Kidney (tissue), 14 donors: ENCODE measurements around the gene ISG15. TPM values are rescaled to one million over a fixed set of nuclear protein-coding genes. Genes with fewer than 3 reads are reported as not detected.

Experiments
- DNase-seq, 5 donors: peaks; one replicate each; pipeline ENCODE4 v3.0.0-alpha.2; 2013 to 2020
- FAIRE-seq: peaks from 2 replicates; lab custom pipeline; 2012; peaks lifted over from hg19 to GRCh38; lab: Jason Lieb, UNC
- H3K27ac ChIP-seq, 2 donors: one replicate each; pipeline ENCODE4 v1.7.0; 2013; ENCODE audit warnings: low read depth in 2 of 2, low read length in 2 of 2, inconsistent platforms in 1 of 2
- H3K27me3 ChIP-seq: one replicate; pipeline ENCODE4 v1.7.1; 2013; ENCODE audit warnings: low read length, inconsistent platforms; ENCODE audit not compliant: control insufficient read depth, insufficient read depth
- H3K36me3 ChIP-seq, 3 donors: one replicate each; pipeline versions ENCODE4 v1.7.0 to v1.7.1; 2013; ENCODE audit warnings: low read length in 3 of 3, control low read depth in 1 of 3, inconsistent platforms in 1 of 3; ENCODE audit not compliant: insufficient read depth in 3 of 3, control insufficient read depth in 2 of 3
- H3K4me1 ChIP-seq, 3 donors: one replicate each; pipeline versions ENCODE4 v1.7.0 to v1.7.1; 2013; ENCODE audit warnings: low read length in 3 of 3, inconsistent platforms in 1 of 3, low read depth in 1 of 3; ENCODE audit not compliant: control insufficient read depth in 2 of 3, insufficient read depth in 2 of 3
- H3K4me3 ChIP-seq, 3 donors: one replicate each; pipeline versions ENCODE4 v1.7.0 to v1.8.1; 2013; ENCODE audit warnings: low read length in 3 of 3, control low read depth in 1 of 3, inconsistent platforms in 1 of 3
- H3K9ac ChIP-seq, 3 donors: one replicate each; pipeline versions ENCODE4 v1.7.0 to v1.7.1; 2013; ENCODE audit warnings: low read length in 3 of 3, control low read depth in 1 of 3, inconsistent platforms in 1 of 3
- H3K9me3 ChIP-seq, 3 donors: one replicate each; pipeline versions ENCODE4 v1.7.0 to v1.7.1; 2013; ENCODE audit warnings: low read length in 3 of 3, control low read depth in 1 of 3, inconsistent platforms in 1 of 3; ENCODE audit not compliant: control insufficient read depth in 2 of 3, insufficient read depth in 1 of 3
- intact Hi-C: fragments of 100-400 bp; cut with DNase I; formaldehyde crosslinking; loops from one replicate; pipeline ENCODE4 v1.11.1; 2022
- polyA plus RNA-seq: library from polyadenylated mRNA; stranded (reverse); fragments of 350-450 nt; fragmentation: Illumina TruSeq; extraction: RNeasy Lipid Tissue Mini Kit (QIAGEN cat#74804); gene quantifications from one replicate; pipeline ENCODE4 v1.2.3, GENCODE V29; 2014; ENCODE audit warnings: low read depth, low replicate concordance; ENCODE audit not compliant: insufficient read depth
- total RNA-seq: library from RNA; stranded (reverse); fragmentation: NEBNext Ultra II Directional; extraction: Animal tissue kit (Norgen Biotek cat#: 25700); gene quantifications from one replicate; pipeline ENCODE4 v1.2.1, GENCODE V29; 2021
- TF ChIP-seq, protein P1 (sequence below): IDR thresholded peaks from 3 replicates; pipeline ENCODE4 v1.5.1; 2012; ENCODE audit warnings: mild to moderate bottlenecking, moderate library complexity, borderline replicate concordance; ENCODE audit not compliant: insufficient read depth; ENCODE audit errors: extremely low read depth
- donor health status: control.
- donor health status: control.
- donor health status: control.
- donor health status: control.
- donor health status: control.
- donor health status: DM: yes; HTN: yes; CAD: no.
- donor health status: Normal renal cell carcinoma (clear cell type).

The ISG15 gene
- total and polyA plus RNA-seq, 2 donors from 2014 or later = 23.9 to 65.9 TPM

- H3K9ac ChIP-seq = peak overlapping the region in 1 of 3 donors; percentile 6
- H3K27ac ChIP-seq = no peak overlapping the region
- no peak overlapping the region for H3K4me3 ChIP-seq
- intact Hi-C loops = no loop called here
- FAIRE-seq = no peak
- no peak for DNase-seq
- H3K36me3 ChIP-seq = no peaks in the 10 kb centered on the region
- H3K4me1 ChIP-seq = peaks cover 0 to 15% (median 2%) of the 10 kb centered on the region in 3 donors
- H3K9me3 ChIP-seq = no peaks in the 10 kb centered on the region
- TF ChIP-seq, protein P1, sequence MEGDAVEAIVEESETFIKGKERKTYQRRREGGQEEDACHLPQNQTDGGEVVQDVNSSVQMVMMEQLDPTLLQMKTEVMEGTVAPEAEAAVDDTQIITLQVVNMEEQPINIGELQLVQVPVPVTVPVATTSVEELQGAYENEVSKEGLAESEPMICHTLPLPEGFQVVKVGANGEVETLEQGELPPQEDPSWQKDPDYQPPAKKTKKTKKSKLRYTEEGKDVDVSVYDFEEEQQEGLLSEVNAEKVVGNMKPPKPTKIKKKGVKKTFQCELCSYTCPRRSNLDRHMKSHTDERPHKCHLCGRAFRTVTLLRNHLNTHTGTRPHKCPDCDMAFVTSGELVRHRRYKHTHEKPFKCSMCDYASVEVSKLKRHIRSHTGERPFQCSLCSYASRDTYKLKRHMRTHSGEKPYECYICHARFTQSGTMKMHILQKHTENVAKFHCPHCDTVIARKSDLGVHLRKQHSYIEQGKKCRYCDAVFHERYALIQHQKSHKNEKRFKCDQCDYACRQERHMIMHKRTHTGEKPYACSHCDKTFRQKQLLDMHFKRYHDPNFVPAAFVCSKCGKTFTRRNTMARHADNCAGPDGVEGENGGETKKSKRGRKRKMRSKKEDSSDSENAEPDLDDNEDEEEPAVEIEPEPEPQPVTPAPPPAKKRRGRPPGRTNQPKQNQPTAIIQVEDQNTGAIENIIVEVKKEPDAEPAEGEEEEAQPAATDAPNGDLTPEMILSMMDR = no peak
- no peaks in the 10 kb centered on the region for H3K27me3 ChIP-seq
Measured at GRCh38 chr1:1031659-1032235, 18.4 kb downstream of the ISG15 start.

- TF ChIP-seq, protein P1 = no peak
- no peak for FAIRE-seq
- intact Hi-C loops = no loop called here
- no peaks in the 10 kb centered on the region for H3K36me3 ChIP-seq
- H3K4me3 ChIP-seq = no peak overlapping the region
- H3K27ac ChIP-seq = no peak overlapping the region
- no peaks in the 10 kb centered on the region for H3K9me3 ChIP-seq
- DNase-seq = peak in 2 of 5 donors; percentile 58 to 64
- H3K27me3 ChIP-seq = no peaks in the 10 kb centered on the region
- H3K4me1 ChIP-seq = peaks cover 0 to 13% (median 2%) of the 10 kb centered on the region in 3 donors
- peak overlapping the region in 1 of 3 donors; percentile 12 for H3K9ac ChIP-seq
Measured at GRCh38 chr1:1032424-1032823, 19.1 kb downstream of the ISG15 start.

- peak; percentile 95 to 97 (median 96) for DNase-seq
- no peak for FAIRE-seq
- H3K4me1 ChIP-seq = peaks cover 0 to 13% (median 2%) of the 10 kb centered on the region in 3 donors
- H3K36me3 ChIP-seq = no peaks in the 10 kb centered on the region
- H3K27ac ChIP-seq = no peak overlapping the region
- H3K4me3 ChIP-seq = no peak overlapping the region
- intact Hi-C loops = no loop called here
- no peaks in the 10 kb centered on the region for H3K9me3 ChIP-seq
- H3K9ac ChIP-seq = peak overlapping the region in 1 of 3 donors; percentile 12
- no peaks in the 10 kb centered on the region for H3K27me3 ChIP-seq
- TF ChIP-seq, protein P1 = peak; percentile 59
Measured at GRCh38 chr1:1033009-1033587, 19.8 kb downstream of the ISG15 start.
